ENCODE measurements around the gene SLC39A10. TPM values are rescaled to one million over a fixed set of nuclear protein-coding genes. Genes with fewer than 3 reads are reported as not detected.

Gene SLC39A10
- total and polyA plus RNA-seq, 2 donors (not counting 3 experiments of a cell fraction or from before 2014, with no cell fraction given), result 11.4 to 39.9 TPM

DNA sequence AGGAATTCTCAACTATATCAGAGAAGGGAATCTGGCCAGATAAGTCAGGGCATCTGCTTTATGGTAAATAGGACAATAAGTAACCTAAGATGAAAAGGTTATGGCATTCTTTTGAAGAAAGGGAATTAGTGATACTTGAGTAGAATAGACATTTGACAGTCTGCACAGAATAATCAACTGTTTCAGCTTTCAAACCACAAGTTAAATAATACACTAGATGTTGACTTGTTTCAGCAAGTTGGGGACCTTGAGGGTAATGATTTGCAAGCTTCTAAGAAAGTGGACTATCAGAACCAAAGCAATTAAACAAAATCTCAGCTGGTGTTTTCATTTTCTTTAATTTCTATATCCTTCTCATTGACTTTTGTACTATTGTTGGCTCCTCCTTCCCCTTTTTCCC lies 54.5 kb downstream of the SLC39A10 start:
- Histone ChIP-seq H3K4me3 (replicated peaks in 1 of 3; ENCODE audit: insufficient read depth in 1 of 3, low read depth in 1 of 3, low read length in 3 of 3) (no peak overlapping the region), H3K4me1 (ENCODE audit: control insufficient read depth, extremely low read depth, insufficient read depth, low read length) (no peaks in the 10 kb centered on the region), H3K9ac (replicated peaks; ENCODE audit: extremely low read depth, insufficient read depth, low read length) (no peak overlapping the region), H3K27me3 (ENCODE audit: control insufficient read depth in 2 of 2, insufficient read depth in 2 of 2, low read length in 2 of 2) (no peaks in the 10 kb centered on the region), H3K9me3 (replicated peaks; ENCODE audit: control insufficient read depth, insufficient read depth, low read length) (no peaks in the 10 kb centered on the region), H3K27ac (ENCODE audit: insufficient read depth, low read depth, low read length) (no peak overlapping the region), H4K20me1 (replicated peaks; ENCODE audit: control insufficient read depth, extremely low read depth, insufficient read depth, low read length) (peaks cover under 1% of the 10 kb centered on the region), H3K79me2 (ENCODE audit: control insufficient read depth, insufficient read depth, low read length) (no peaks in the 10 kb centered on the region), H3K4me2 (ENCODE audit: insufficient read depth, low read length) (no peak overlapping the region), H3K9me1 (replicated peaks; ENCODE audit: control insufficient read depth, extremely low read depth, insufficient read depth, low read length) (no peaks in the 10 kb centered on the region), H3K36me3 (ENCODE audit: control insufficient read depth in 2 of 2, extremely low read depth in 1 of 2, insufficient read depth in 2 of 2, low read length in 2 of 2) (peaks cover 0 to 2% of the 10 kb centered on the region in 2 experiments), H2AFZ (ENCODE audit: low read depth, low read length) (no peak overlapping the region)
- dilution Hi-C loops (cut with MboI; ENCODE audit: extremely low pct_ligation_motif_present, low sequenced_read_pairs), result no loop called here
- CTCF ChIA-PET, result no interaction called here
- TF ChIP-seq GATA2 (IDR thresholded peaks at IDR 0.05; ENCODE audit: insufficient read depth, insufficient read length, low read depth, low read length) (no peak), FOS (IDR thresholded peaks at IDR 0.05; ENCODE audit: borderline replicate concordance, insufficient read depth, low read length) (no peak), MYC (IDR thresholded peaks at IDR 0.05; ENCODE audit: low read depth, low read length) (no peak), JUN (IDR thresholded peaks at IDR 0.05; ENCODE audit: borderline replicate concordance, insufficient read depth, insufficient read length, low read depth) (no peak), EZH2 (IDR thresholded peaks at IDR 0.05; ENCODE audit: borderline replicate concordance, low read depth, low read length, severe bottlenecking) (no peak), POLR2AphosphoS5 (IDR thresholded peaks at IDR 0.05; ENCODE audit: insufficient read depth, low read depth, low read length) (no peak), CTCF (IDR thresholded peaks at IDR 0.05; ENCODE audit: extremely low read depth in 1 of 2, insufficient read depth in 1 of 2, low read depth in 1 of 2, low read length in 2 of 2) (no peak), MAX (IDR thresholded peaks at IDR 0.05; ENCODE audit: insufficient read depth, insufficient read length) (no peak)
- intact Hi-C loops (cut with micrococcal nuclease), result no loop called here
- no TSS peak for BruUV-seq (replicated peaks)
- FAIRE-seq (no peak), DNase-seq (ENCODE audit: low read depth, low spot score) (no peak)
- POLR2A ChIA-PET, result no interaction called here
